NT2/D1 (cell line): ENCODE measurements around the gene GLI1.

ENCODE experiments used
- SUZ12 ChIP-seq: IDR thresholded peaks from 2 replicates; pipeline ENCODE4 v1.6.1; 2011; ENCODE audit not compliant: insufficient read length, insufficient read depth; ENCODE audit errors: extremely low read depth
- YY1 ChIP-seq: IDR thresholded peaks from 2 replicates; pipeline ENCODE4 v1.6.1; 2011; ENCODE audit not compliant: insufficient read length, insufficient read depth
- ZNF274 ChIP-seq: IDR thresholded peaks from 2 replicates; pipeline ENCODE4 v1.6.1; 2011; ENCODE audit warnings: mild to moderate bottlenecking, low read depth, low read length

GRCh38 chr12:57473886-57474285 is 14.3 kb downstream of the GLI1 start:
- TF ChIP-seq YY1 (no peak), SUZ12 (no peak), ZNF274 (no peak)
